B cell (primary cell): ENCODE results near the gene DCST2.

Experiments
- CTCF ChIP-seq: fragments of 200-600 bp; IDR thresholded peaks from one replicate; pipeline ENCODE4 v1.8.0; 2022; ENCODE audit warnings: antibody characterized with exemption, mild to moderate bottlenecking
- EZH2 ChIP-seq: IDR thresholded peaks from 2 replicates; pipeline ENCODE4 v1.6.1; 2012; ENCODE audit warnings: borderline replicate concordance, low read depth, mild to moderate bottlenecking, moderate library complexity, low read length; ENCODE audit not compliant: insufficient read depth, poor library complexity, severe bottlenecking

GRCh38 chr1:154975409-154976059 lies 58.0 kb downstream of the DCST2 start:
- TF ChIP-seq EZH2 (no peak), CTCF (no peak)
